ENCODE data around the gene RERE.

Gene RERE

DNA sequence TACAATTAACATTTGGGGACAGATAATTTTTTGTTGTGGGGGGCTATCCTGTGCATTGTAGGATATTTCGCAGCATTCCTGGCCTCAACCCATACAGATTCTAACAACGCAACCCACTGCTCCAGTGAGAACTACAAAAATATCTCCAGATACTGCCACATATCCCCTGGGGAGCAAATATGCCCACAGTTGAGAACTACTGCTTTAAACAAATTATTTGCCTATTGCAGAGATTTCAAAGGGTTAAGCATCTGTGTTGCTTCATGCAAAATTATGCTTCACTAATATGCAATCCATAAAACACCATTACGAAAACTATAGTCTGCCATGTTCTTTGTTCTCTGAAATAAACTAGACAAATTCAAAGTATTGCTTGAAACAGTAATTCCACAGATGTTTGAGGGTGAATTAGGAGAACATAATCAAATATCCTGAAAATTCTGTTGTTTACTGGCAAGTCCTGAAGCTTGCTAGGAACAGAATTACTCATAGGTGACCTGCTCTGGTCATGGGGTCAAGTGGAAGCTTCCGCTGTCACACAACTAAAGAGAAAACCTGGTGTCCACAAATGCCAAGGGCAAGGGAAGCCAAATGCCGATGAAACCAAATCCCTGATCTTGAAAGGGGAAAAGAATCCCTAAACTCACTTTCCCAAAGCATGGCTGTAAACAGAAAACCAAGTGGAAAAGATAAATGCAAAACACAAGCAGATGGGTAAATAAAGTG lies 149.4 kb downstream of the RERE start:
- Histone ChIP-seq H3K36me3 (ENCODE audit: insufficient read depth, low read length) (no peaks in the 10 kb centered on the region), H3K27ac (ENCODE audit: low read length) (no peak overlapping the region), H3K27me3 (ENCODE audit: insufficient read depth, low read length, poor library complexity) (no peaks in the 10 kb centered on the region), H3K79me2 (ENCODE audit: insufficient read depth, low read length) (peaks cover 33% of the 10 kb centered on the region; the same call in 1 of the 2 replicates), H3K4me3 (ENCODE audit: low read depth in 1 of 2, low read length in 2 of 2) (no peak overlapping the region), H3K4me2 (ENCODE audit: insufficient read depth, low read length) (no peak overlapping the region), H3K9me3 (ENCODE audit: insufficient read depth, low read length, severe bottlenecking) (no peaks in the 10 kb centered on the region), H3K4me1 (ENCODE audit: insufficient read depth, low read length) (peaks cover 2% of the 10 kb centered on the region; the same call in 1 of the 2 replicates), H4K20me1 (ENCODE audit: insufficient read depth, low read length) (peaks cover 50% of the 10 kb centered on the region), H3K9ac (ENCODE audit: low read depth, low read length) (no peak overlapping the region), H2AFZ (ENCODE audit: low read depth, low read length) (no peak overlapping the region)
- no peak for DNase-seq
- no peak for ATAC-seq (ENCODE audit: insufficient read depth, low read depth)
- TF ChIP-seq, protein P1, sequence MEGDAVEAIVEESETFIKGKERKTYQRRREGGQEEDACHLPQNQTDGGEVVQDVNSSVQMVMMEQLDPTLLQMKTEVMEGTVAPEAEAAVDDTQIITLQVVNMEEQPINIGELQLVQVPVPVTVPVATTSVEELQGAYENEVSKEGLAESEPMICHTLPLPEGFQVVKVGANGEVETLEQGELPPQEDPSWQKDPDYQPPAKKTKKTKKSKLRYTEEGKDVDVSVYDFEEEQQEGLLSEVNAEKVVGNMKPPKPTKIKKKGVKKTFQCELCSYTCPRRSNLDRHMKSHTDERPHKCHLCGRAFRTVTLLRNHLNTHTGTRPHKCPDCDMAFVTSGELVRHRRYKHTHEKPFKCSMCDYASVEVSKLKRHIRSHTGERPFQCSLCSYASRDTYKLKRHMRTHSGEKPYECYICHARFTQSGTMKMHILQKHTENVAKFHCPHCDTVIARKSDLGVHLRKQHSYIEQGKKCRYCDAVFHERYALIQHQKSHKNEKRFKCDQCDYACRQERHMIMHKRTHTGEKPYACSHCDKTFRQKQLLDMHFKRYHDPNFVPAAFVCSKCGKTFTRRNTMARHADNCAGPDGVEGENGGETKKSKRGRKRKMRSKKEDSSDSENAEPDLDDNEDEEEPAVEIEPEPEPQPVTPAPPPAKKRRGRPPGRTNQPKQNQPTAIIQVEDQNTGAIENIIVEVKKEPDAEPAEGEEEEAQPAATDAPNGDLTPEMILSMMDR (IDR thresholded peaks at IDR 0.05; ENCODE audit: borderline replicate concordance, extremely low read depth, low read length, poor library complexity, severe bottlenecking): no peak
- no peak for TF ChIP-seq EZH2 (IDR thresholded peaks at IDR 0.05; ENCODE audit: borderline replicate concordance, low read depth, low read length, severe bottlenecking)

DNA sequence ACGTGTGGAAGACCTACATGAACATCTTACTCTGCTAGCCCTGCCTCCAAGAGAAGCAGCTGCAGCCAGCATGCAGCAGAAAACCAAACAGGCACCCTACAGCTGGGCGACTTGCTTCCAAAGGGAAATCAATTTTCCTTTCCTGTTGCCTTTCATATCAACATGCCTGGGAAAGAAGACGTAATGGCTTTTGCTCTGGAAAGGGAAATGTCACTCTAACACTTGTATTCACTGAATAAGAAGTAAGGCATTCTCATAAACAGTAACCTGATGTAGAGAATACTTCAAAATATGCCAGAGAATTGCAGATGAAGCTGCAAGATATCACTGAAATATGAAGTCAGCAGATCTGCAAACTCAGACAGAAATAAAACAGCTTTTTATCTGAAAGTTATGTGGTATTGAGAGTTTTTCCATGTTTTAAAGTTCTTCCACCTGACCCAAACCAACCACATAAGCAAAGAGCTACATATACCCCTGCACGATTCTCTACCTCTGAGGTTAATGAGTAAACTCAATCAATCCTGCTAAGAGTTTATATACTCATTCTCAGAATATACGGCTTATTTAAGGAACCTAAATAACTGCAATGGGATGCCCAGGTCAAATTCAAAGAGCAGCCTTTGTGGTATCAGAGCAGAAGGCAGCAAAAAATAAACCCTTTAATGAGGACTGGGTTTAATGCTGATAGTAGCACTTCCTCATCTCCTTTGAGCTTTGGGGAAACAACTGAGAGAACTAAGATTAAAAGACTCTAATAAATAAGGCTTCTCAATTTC lies 150.9 kb downstream of the RERE start:
- Histone ChIP-seq H3K36me3 (ENCODE audit: insufficient read depth, low read length) (no peaks in the 10 kb centered on the region), H4K20me1 (ENCODE audit: insufficient read depth, low read length) (peaks cover 44% of the 10 kb centered on the region; the same call in 1 of the 2 replicates), H3K4me3 (ENCODE audit: low read depth in 1 of 2, low read length in 2 of 2) (no peak overlapping the region), H3K27me3 (ENCODE audit: insufficient read depth, low read length, poor library complexity) (no peaks in the 10 kb centered on the region), H3K4me1 (ENCODE audit: insufficient read depth, low read length) (peaks cover 15% of the 10 kb centered on the region), H3K9ac (ENCODE audit: low read depth, low read length) (no peak overlapping the region), H3K9me3 (ENCODE audit: insufficient read depth, low read length, severe bottlenecking) (no peaks in the 10 kb centered on the region), H3K4me2 (ENCODE audit: insufficient read depth, low read length) (no peak overlapping the region), H2AFZ (ENCODE audit: low read depth, low read length) (no peak overlapping the region), H3K27ac (ENCODE audit: low read length) (no peak overlapping the region), H3K79me2 (ENCODE audit: insufficient read depth, low read length) (peaks cover 32% of the 10 kb centered on the region; the same call in 1 of the 2 replicates)
- no peak for DNase-seq
- no peak for ATAC-seq (ENCODE audit: insufficient read depth, low read depth)
- no peak for TF ChIP-seq EZH2 (IDR thresholded peaks at IDR 0.05; ENCODE audit: borderline replicate concordance, low read depth, low read length, severe bottlenecking)
- TF ChIP-seq, protein P1 (IDR thresholded peaks at IDR 0.05; ENCODE audit: borderline replicate concordance, extremely low read depth, low read length, poor library complexity, severe bottlenecking): no peak

DNA sequence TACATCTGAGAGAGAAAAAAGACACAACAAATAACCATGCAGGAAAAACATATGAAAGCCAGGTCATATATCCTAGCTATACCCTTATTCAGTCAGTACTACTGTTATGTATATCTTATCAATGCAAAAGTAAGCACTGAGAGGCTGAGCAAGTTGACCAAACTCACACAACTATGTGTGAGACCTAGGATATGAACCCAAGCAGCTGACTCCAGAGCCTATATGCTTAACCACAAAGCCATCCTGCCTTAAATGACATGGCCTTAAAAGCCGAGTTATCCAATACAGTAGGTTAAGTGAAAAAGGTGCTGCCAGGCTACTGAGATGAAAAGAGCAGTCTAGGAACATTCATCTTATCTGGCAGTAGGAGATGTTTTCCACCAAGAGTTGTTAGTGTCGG lies 151.6 kb downstream of the RERE start:
- DNase-seq (no peak), ATAC-seq (ENCODE audit: insufficient read depth, low read depth) (peak; percentile 61)
- H3K4me1 ChIP-seq (ENCODE audit: insufficient read depth, low read length): peaks cover 15% of the 10 kb centered on the region
- H3K27ac ChIP-seq (ENCODE audit: low read length): no peak overlapping the region
- no peak overlapping the region for H3K4me2 ChIP-seq (ENCODE audit: insufficient read depth, low read length)
- H3K9me3 ChIP-seq (ENCODE audit: insufficient read depth, low read length, severe bottlenecking): no peaks in the 10 kb centered on the region
- H3K4me3 ChIP-seq (ENCODE audit: low read depth in 1 of 2, low read length in 2 of 2): no peak overlapping the region
- H4K20me1 ChIP-seq (ENCODE audit: insufficient read depth, low read length): peaks cover 45% of the 10 kb centered on the region; the same call in 1 of the 2 replicates
- H3K36me3 ChIP-seq (ENCODE audit: insufficient read depth, low read length): no peaks in the 10 kb centered on the region
- TF ChIP-seq, protein P1 (IDR thresholded peaks at IDR 0.05; ENCODE audit: borderline replicate concordance, extremely low read depth, low read length, poor library complexity, severe bottlenecking): no peak
- TF ChIP-seq EZH2 (IDR thresholded peaks at IDR 0.05; ENCODE audit: borderline replicate concordance, low read depth, low read length, severe bottlenecking): no peak
- no peak overlapping the region for H3K9ac ChIP-seq (ENCODE audit: low read depth, low read length)
- H3K27me3 ChIP-seq (ENCODE audit: insufficient read depth, low read length, poor library complexity): no peaks in the 10 kb centered on the region
- H3K79me2 ChIP-seq (ENCODE audit: insufficient read depth, low read length): peaks cover 38% of the 10 kb centered on the region
- H2AFZ ChIP-seq (ENCODE audit: low read depth, low read length): no peak overlapping the region
